ENCODE data around the gene DLG1.
"Not testable (repeated sequence)": the region's sequence is repeated elsewhere in the genome, so short reads cannot be mapped to it uniquely, and the experiment has no call there.

Gene DLG1

GRCh38 chr3:197035577-197035976 is 262.8 kb downstream of the DLG1 start:
- no peak overlapping the region for H3K4me3 ChIP-seq (ENCODE audit: low read depth, low read length)

- not testable (repeated sequence) for H3K4me3 ChIP-seq (ENCODE audit: low read depth, low read length)
Observed at GRCh38 chr3:197034778-197035177, 263.6 kb downstream of the DLG1 start.

- not testable (repeated sequence) for H3K4me3 ChIP-seq (ENCODE audit: low read depth, low read length)
Observed at GRCh38 chr3:197033764-197034163, 264.6 kb downstream of the DLG1 start.

- no peak overlapping the region for H3K4me3 ChIP-seq (ENCODE audit: low read depth, low read length)
Observed at GRCh38 chr3:197031315-197032285, 266.8 kb downstream of the DLG1 start.

GRCh38 chr3:197030379-197031314 is 267.8 kb downstream of the DLG1 start:
- H3K4me3 ChIP-seq (ENCODE audit: low read depth, low read length): no peak overlapping the region

GRCh38 chr3:197029511-197030167 is 268.8 kb downstream of the DLG1 start, which contains the start of gene MELTF:
MELTF (minus strand) TSS chr3:197029817; CDS start chr3:197029702, 115 bp downstream.
- peak within 1 kb of the TSS; percentile 37 for H3K4me3 ChIP-seq (ENCODE audit: low read depth, low read length)

- H3K4me3 ChIP-seq (ENCODE audit: low read depth, low read length): peak overlapping the region; percentile 37
Observed at GRCh38 chr3:197028728-197029510, 269.5 kb downstream of the DLG1 start.

GRCh38 chr3:197027896-197028727 is 270.3 kb downstream of the DLG1 start:
- H3K4me3 ChIP-seq (ENCODE audit: low read depth, low read length): peak overlapping the region; percentile 37

GRCh38 chr3:197027151-197027895 is 271.1 kb downstream of the DLG1 start:
- H3K4me3 ChIP-seq (ENCODE audit: low read depth, low read length): no peak overlapping the region

GRCh38 chr3:197026481-197026866 is 271.9 kb downstream of the DLG1 start:
- no peak overlapping the region for H3K4me3 ChIP-seq (ENCODE audit: low read depth, low read length)

GRCh38 chr3:197025736-197026480 is 272.5 kb downstream of the DLG1 start:
- H3K4me3 ChIP-seq (ENCODE audit: low read depth, low read length): no peak overlapping the region

GRCh38 chr3:197024881-197025735 is 273.3 kb downstream of the DLG1 start:
- H3K4me3 ChIP-seq (ENCODE audit: low read depth, low read length): no peak overlapping the region

GRCh38 chr3:197023998-197024651 is 274.3 kb downstream of the DLG1 start:
- H3K4me3 ChIP-seq (ENCODE audit: low read depth, low read length): no peak overlapping the region

GRCh38 chr3:197023241-197023997 is 275.0 kb downstream of the DLG1 start:
- H3K4me3 ChIP-seq (ENCODE audit: low read depth, low read length): no peak overlapping the region

- no peak overlapping the region for H3K4me3 ChIP-seq (ENCODE audit: low read depth, low read length)
Observed at GRCh38 chr3:197022405-197023231, 275.8 kb downstream of the DLG1 start.
